Measurements from ENCODE around the gene ZAP70.

- TF ChIP-seq POLR2AphosphoS5 (IDR thresholded peaks at IDR 0.05; ENCODE audit: borderline replicate concordance, low read depth, low read length), result no peak
- TF ChIP-seq EZH2 (IDR thresholded peaks at IDR 0.05), result no peak
- TF ChIP-seq FOXP2 (optimal IDR thresholded peaks at IDR 0.05; ENCODE audit: control extremely low read depth, extremely low read length, insufficient read depth), result no peak
Measured at GRCh38 chr2:97727296-97727695, 13.9 kb downstream of the ZAP70 start.

Data from SK-N-MC (cell line).